ENCODE data around the gene FAM222B.

GRCh38 chr17:28747801-28748750 is 94.5 kb downstream of the FAM222B start:
- TF ChIP-seq CTCF (IDR thresholded peaks at IDR 0.05; ENCODE audit: insufficient read depth, low read length, poor library complexity, severe bottlenecking) (no peak), EZH2phosphoT487 (conservative IDR thresholded peaks at IDR 0.05; ENCODE audit: low read length) (no peak)

Measured in SU-DHL-6 (cell line).